WERI-Rb-1 (cell line): ENCODE results near the gene SSBP2.

Experiments used
- DNase-seq: peaks from one replicate; pipeline ENCODE4 v3.0.0-alpha.2; 2020
- H3K27ac ChIP-seq: fragments of 250-450 bp; sonication (Bioruptor Pico); 2 replicates; pipeline ENCODE4 v1.5.1; 2020; ENCODE audit warnings: mild to moderate bottlenecking, moderate library complexity
- H3K27me3 ChIP-seq: fragments of 250-450 bp; sonication (Bioruptor Pico); 2 replicates; pipeline ENCODE4 v1.5.1; 2021; ENCODE audit warnings: mild to moderate bottlenecking, low read depth, moderate library complexity; ENCODE audit not compliant: insufficient read depth, severe bottlenecking
- H3K36me3 ChIP-seq: fragments of 250-450 bp; sonication (Bioruptor Pico); 2 replicates; pipeline ENCODE4 v1.5.1; 2020; ENCODE audit warnings: mild to moderate bottlenecking, moderate library complexity
- H3K4me3 ChIP-seq: 2 replicates; pipeline ENCODE4 v1.5.1; 2011; ENCODE audit warnings: low read depth, mild to moderate bottlenecking, control low read depth, low read length
- H3K9me3 ChIP-seq: fragments of 250-450 bp; sonication (Bioruptor Pico); 2 replicates; pipeline ENCODE4 v1.5.1; 2021; ENCODE audit warnings: mild to moderate bottlenecking, moderate library complexity; ENCODE audit not compliant: severe bottlenecking
- TF ChIP-seq, protein P1 (sequence below): IDR thresholded peaks from 2 replicates; pipeline ENCODE4 v1.5.1; 2011; ENCODE audit warnings: low read depth, mild to moderate bottlenecking, control low read depth, inconsistent platforms, low read length

The SSBP2 gene

DNA sequence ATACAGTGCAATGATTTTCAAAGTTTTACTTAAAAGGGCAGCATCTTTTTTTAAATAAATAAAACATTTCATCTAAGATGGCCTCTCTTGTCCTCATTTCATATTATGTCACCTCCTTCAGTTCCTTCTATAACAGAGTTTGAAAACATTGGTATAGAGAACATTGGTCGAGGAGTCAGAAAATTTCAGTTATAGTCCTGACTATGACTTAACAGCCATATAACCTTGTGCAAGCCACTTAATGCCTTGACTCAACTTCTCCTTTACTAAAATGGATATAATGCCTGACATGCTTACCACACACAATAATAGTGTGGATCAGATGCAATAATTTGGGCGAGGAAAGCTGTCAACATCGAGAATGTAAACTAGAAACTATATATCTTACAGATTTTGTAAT, 22.6 kb downstream of the SSBP2 start:
- Histone ChIP-seq H3K27me3 (no peaks in the 10 kb centered on the region), H3K4me3 (no peak overlapping the region), H3K9me3 (no peaks in the 10 kb centered on the region), H3K27ac (no peak overlapping the region), H3K36me3 (no peaks in the 10 kb centered on the region)
- DNase-seq: no peak
- TF ChIP-seq, protein P1, sequence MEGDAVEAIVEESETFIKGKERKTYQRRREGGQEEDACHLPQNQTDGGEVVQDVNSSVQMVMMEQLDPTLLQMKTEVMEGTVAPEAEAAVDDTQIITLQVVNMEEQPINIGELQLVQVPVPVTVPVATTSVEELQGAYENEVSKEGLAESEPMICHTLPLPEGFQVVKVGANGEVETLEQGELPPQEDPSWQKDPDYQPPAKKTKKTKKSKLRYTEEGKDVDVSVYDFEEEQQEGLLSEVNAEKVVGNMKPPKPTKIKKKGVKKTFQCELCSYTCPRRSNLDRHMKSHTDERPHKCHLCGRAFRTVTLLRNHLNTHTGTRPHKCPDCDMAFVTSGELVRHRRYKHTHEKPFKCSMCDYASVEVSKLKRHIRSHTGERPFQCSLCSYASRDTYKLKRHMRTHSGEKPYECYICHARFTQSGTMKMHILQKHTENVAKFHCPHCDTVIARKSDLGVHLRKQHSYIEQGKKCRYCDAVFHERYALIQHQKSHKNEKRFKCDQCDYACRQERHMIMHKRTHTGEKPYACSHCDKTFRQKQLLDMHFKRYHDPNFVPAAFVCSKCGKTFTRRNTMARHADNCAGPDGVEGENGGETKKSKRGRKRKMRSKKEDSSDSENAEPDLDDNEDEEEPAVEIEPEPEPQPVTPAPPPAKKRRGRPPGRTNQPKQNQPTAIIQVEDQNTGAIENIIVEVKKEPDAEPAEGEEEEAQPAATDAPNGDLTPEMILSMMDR: no peak

DNA sequence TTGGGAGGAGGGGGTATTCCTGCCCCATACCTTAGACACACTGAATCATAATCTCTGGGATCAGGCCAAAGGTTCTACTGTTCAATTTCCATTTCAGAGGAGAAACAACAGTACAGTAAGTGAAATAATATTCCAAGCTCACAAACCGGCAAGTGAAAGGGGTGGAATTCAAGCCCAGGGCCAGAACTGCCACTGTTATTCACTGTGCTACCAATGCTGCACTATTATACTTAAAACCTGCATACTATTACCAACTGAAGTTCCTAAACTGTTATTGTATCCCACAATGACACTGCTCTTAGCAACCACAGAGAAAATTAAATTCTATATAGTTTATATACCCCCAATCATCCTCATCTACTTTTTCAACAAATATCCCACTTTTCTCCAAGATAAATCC, 24.6 kb downstream of the SSBP2 start:
- H3K27ac ChIP-seq: no peak overlapping the region
- H3K27me3 ChIP-seq: no peaks in the 10 kb centered on the region
- H3K36me3 ChIP-seq: no peaks in the 10 kb centered on the region
- DNase-seq: no peak
- H3K4me3 ChIP-seq: no peak overlapping the region
- H3K9me3 ChIP-seq: no peaks in the 10 kb centered on the region
- TF ChIP-seq, protein P1: no peak

DNA sequence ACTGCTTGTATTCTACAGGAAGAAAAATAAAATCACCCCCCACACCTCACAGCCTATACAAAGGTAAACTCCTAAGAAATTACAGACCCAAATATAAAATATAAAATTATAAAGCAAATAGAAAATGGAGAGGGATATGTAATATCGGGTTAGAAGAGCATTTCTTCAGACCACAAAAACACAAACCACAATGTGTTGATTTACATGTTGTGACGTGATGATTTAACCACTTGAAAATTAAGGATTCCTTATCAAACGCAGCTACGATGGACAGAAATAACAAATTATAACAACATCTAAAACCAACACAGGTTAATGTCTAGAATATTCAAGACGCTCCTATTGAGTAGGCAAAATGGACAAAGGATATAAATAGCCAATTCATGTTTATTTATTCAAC, 26.3 kb downstream of the SSBP2 start:
- Histone ChIP-seq H3K9me3 (no peaks in the 10 kb centered on the region), H3K36me3 (no peaks in the 10 kb centered on the region)
- no peak for DNase-seq

DNA sequence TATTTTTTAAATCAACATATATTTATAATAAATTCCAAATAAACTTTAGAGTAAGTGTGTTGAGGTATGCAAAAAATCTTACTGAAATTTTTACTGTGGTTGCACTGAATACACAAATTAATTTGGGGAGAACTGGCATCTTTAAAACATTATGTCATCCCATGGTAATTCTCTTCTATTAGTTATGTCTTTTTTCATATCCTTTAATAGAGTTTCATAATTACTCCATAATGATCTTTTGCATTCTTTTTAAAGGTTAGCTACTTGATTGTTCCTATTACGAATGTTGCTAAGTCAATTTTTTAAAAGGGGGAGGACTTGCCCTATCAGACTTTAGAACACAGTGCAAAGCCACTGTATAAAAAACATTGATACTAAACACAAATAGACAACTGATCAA, 26.8 kb downstream of the SSBP2 start:
- no peak overlapping the region for H3K4me3 ChIP-seq
- H3K27ac ChIP-seq: no peak overlapping the region
- H3K36me3 ChIP-seq: no peaks in the 10 kb centered on the region
- H3K9me3 ChIP-seq: no peaks in the 10 kb centered on the region
- DNase-seq: no peak
- TF ChIP-seq, protein P1: no peak
- H3K27me3 ChIP-seq: no peaks in the 10 kb centered on the region

More for the DNA sequence above, 26.3 kb downstream of the SSBP2 start:
- TF ChIP-seq, protein P1: no peak
- Histone ChIP-seq H3K4me3 (no peak overlapping the region), H3K27ac (no peak overlapping the region), H3K27me3 (no peaks in the 10 kb centered on the region)

DNA sequence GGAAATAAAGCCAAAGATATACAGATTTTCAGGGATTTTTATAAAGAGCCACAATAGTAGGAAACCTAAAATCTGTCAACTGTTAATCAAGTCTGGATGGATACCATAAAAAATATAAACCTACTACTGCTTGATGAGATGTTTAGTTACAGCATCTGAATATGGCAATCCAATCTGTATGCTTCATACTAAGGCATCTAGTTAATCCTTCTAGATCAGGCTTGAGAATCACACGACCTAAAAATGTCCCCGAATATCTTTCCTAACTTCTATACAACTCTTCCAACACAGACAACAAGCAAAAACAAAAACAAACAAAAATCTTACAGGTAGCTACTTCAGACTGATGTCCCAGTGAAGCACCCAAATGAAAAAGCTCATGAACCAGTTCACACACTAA, 29.8 kb downstream of the SSBP2 start:
- TF ChIP-seq, protein P1: no peak
- no peaks in the 10 kb centered on the region for H3K27me3 ChIP-seq
- DNase-seq: no peak
- H3K9me3 ChIP-seq: no peaks in the 10 kb centered on the region
- no peaks in the 10 kb centered on the region for H3K36me3 ChIP-seq
- H3K4me3 ChIP-seq: no peak overlapping the region
- no peak overlapping the region for H3K27ac ChIP-seq

DNA sequence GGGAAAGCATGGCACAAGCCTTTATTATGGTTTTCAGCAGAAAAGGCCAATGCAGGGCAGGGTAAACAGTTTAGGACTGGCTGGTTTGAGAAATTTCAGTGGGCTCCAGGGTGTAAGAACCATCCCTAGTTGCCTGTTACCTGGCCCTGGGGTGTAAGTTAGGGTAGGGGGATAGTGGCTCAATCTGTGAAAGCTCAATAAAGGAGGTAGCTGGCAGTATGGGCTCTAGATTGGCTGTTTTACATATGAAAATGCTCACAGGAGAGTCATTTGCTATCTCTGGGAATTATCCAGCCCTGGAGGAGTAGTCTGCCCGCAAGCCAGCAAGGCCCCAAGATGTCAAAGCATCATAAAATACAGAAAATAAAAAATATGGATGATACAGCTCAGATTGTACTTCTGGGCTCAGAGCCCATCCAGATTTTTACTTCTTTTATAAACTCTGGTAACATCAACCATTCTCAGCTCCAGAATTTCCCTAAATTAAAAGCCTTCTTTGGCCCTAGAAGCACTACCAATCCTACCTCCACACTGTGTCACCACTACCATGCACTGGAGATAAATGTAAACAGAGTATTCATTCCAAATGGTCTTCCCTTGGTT, 31.1 kb downstream of the SSBP2 start:
- no peaks in the 10 kb centered on the region for H3K9me3 ChIP-seq
- H3K27me3 ChIP-seq: no peaks in the 10 kb centered on the region
- DNase-seq: no peak
- H3K4me3 ChIP-seq: no peak overlapping the region
- H3K27ac ChIP-seq: no peak overlapping the region
- TF ChIP-seq, protein P1: no peak
- H3K36me3 ChIP-seq: no peaks in the 10 kb centered on the region
